Fibroblast of skin of right quadriceps (primary cell): ENCODE results near the gene EYS.
"Not testable (repeated sequence)": the region's sequence is repeated elsewhere in the genome, so short reads cannot be mapped to it uniquely, and the experiment has no call there.

Experiments
- DNase-seq: peaks from one replicate; pipeline ENCODE4 v3.0.0-alpha.2; 2013

Gene EYS

GRCh38 chr6:65631711-65632110 lies 75.3 kb downstream of the EYS start:
- DNase-seq = no peak

GRCh38 chr6:65627434-65627999 lies 79.5 kb downstream of the EYS start:
- not testable (repeated sequence) for DNase-seq

- no peak for DNase-seq
These were observed 80.0 kb downstream of the EYS start for GRCh38 chr6:65627015-65627414.

GRCh38 chr6:65623566-65623965 lies 83.5 kb downstream of the EYS start:
- no peak for DNase-seq

GRCh38 chr6:65610746-65611145 lies 96.3 kb downstream of the EYS start:
- DNase-seq = no peak

GRCh38 chr6:65595540-65595939 lies 111.5 kb downstream of the EYS start:
- no peak for DNase-seq

- no peak for DNase-seq
These were observed 136.7 kb downstream of the EYS start for GRCh38 chr6:65570340-65570739.

- no peak for DNase-seq
These were observed 137.5 kb downstream of the EYS start for GRCh38 chr6:65569505-65569904.

- not testable (repeated sequence) for DNase-seq
These were observed 138.0 kb downstream of the EYS start for GRCh38 chr6:65569056-65569455.

GRCh38 chr6:65566117-65566516 lies 140.9 kb downstream of the EYS start:
- no peak for DNase-seq

GRCh38 chr6:65558071-65558470 lies 149.0 kb downstream of the EYS start:
- DNase-seq = no peak

GRCh38 chr6:65557224-65557623 lies 149.8 kb downstream of the EYS start:
- no peak for DNase-seq

GRCh38 chr6:65546894-65547293 lies 160.1 kb downstream of the EYS start:
- DNase-seq = no peak

GRCh38 chr6:65545920-65546319 lies 161.1 kb downstream of the EYS start:
- no peak for DNase-seq

- no peak for DNase-seq
These were observed 168.4 kb downstream of the EYS start for GRCh38 chr6:65538644-65539043.

GRCh38 chr6:65537600-65537999 lies 169.4 kb downstream of the EYS start:
- DNase-seq = no peak

- DNase-seq = no peak
These were observed 175.5 kb downstream of the EYS start for GRCh38 chr6:65531533-65531932.

GRCh38 chr6:65524232-65524631 lies 182.8 kb downstream of the EYS start:
- no peak for DNase-seq

- no peak for DNase-seq
These were observed 201.3 kb downstream of the EYS start for GRCh38 chr6:65505736-65506135.

GRCh38 chr6:65501045-65501444 lies 206.0 kb downstream of the EYS start:
- DNase-seq = no peak

GRCh38 chr6:65483652-65484051 lies 223.4 kb downstream of the EYS start:
- DNase-seq = not testable (repeated sequence)

GRCh38 chr6:65469650-65470049 lies 237.4 kb downstream of the EYS start:
- DNase-seq = no peak

- DNase-seq = no peak
These were observed 238.7 kb downstream of the EYS start for GRCh38 chr6:65468307-65468706.

- DNase-seq = no peak
These were observed 245.9 kb downstream of the EYS start for GRCh38 chr6:65461121-65461520.

GRCh38 chr6:65452333-65452732 lies 254.7 kb downstream of the EYS start:
- no peak for DNase-seq

GRCh38 chr6:65450451-65450850 lies 256.6 kb downstream of the EYS start:
- DNase-seq = no peak
